Activated T-helper 1 cell treated with anti-CD3 and anti-CD28 coated beads, Interleukin-2, amount 50 U/mL, for 16 hours (primary cell): ENCODE results near the gene WBP4.
A peak's percentile ranks its signal among the peaks of the same experiment; 100 is the strongest.

ENCODE experiments used
- DNase-seq, 2 donors: peaks; one replicate each; pipeline ENCODE4 v3.0.0-alpha.2; 2020; ENCODE audit warnings: low read depth in 1 of 2, low spot score in 1 of 2

WBP4 gene

DNA sequence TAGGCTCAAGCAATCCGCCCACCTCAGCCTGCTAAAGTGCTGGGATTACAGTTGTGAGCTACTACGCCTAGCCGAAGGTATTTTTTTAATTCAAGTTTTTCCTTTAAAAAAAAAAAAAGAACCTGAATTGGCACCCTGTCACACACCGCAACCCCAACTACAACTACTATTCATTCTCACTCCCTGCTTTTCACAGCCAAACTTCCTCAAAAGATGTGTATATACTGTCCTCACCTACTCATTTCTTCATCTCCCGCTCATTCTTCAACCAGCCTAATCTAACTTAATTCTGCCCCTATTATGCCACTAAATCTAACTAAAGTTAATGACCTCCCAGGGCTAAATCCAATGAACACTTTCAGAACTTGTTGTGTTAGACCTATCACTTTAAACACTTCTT is 12.7 kb upstream of the WBP4 start:
- no peak for DNase-seq

DNA sequence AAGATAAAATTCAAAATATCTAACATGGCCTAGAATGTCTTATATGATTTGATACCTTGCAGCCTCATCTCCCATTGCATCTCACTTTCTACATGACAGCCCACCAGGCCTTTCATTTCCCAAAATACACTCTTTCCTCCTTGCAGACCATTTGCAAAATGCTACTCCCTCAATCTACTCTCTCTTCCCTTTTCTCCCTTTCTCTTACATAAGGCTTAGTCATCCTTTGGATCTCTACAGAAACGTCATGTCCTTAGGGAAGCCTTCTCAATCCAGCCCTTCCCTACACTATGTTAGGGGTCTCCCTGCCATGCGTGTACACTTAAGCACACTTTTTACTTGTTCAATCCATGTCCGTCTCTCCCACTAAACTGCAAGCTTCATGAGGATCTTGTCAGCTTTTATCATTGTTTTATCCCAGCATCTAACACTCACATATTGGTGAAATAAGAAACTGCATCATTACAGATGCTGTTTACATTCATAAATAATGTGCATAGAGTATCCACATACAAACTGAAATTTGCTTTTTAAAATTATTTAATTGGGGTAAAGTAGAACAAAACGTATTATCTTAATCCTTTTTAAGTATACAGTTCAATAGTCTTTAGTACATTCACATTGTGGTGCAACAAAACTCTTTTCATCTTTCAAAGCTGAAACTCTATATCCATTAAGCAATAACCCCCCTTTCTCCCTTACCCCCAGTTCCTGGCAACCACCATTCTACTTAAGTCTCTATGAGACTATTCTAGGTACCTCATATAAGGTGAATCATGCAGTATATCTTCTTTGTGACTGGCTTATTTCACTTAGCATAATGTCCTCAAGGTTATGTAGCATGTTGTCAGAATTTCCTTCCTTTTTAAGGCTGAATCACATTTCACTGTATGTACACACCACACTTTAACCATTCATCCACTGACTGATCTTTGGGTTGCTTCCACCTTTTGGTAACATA is 11.5 kb upstream of the WBP4 start:
- no peak for DNase-seq

DNA sequence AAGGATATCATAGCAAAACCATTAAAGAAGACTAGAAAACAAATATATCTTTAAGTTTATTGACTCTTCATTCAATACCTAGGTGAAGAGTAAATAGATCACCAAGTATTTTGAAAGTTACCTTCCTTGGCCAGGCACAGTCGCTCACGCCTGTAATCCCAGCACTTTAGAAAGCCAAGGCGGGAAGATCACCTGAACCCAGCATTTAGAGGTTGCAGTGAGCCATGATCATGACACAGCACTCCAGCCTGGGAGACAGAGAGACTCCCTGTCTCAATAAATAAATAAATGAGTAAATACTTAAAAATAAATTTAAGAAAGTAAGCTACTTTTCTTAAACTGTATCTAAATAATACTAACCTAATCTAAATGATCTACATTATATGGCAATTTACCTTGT is 8.9 kb upstream of the WBP4 start:
- no peak for DNase-seq

DNA sequence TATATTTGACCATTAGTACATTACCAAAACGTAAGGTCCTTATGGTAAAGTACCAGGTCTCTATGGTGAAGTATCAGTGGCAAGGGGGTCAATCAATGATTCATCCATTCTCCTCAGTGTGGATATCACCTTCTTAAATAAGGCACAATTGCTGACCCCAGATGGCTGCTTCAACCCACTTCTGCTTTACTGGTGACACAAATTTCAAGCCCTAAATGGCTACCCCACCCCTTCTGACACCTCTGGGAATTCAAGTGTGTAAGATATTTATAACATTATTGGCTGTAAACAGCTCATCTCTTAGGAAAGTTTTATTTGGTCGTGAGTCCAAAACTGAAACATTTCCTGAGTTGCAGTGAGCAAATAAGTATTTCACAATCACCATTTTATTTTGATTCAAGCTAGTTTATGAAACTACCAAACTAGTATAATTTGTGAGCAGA is 7.9 kb upstream of the WBP4 start:
- no peak for DNase-seq

DNA sequence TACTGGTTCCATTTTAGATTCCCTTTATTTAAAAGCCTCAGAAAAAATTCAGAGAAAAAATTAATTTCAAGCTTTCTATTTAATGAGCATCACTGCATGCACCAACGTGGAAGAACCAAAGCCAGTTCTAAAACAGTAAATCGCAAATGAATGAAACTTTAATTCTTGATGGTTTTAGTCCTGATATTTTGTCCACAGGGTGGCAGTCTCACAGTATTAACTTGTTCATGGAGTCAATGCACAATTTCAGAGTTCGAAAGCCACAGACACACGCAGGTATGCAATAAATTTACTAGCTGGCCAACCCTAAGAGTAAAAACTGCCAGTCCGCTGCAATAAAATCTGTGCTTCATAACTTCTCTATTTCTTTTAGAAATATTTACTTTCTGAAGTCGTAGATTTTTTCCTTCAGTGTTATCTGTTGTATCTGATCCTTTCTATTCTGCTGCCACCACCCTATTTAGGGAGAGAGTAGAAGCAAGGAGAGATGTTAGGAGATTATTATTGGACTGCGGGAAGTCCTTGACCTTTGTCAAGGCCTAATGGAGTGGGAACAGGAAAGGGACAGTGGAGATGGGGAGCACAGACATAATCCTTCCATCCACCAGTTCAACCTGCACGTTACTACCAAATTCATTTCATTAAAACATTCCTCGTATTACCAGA is 7.0 kb upstream of the WBP4 start:
- no peak for DNase-seq

DNA sequence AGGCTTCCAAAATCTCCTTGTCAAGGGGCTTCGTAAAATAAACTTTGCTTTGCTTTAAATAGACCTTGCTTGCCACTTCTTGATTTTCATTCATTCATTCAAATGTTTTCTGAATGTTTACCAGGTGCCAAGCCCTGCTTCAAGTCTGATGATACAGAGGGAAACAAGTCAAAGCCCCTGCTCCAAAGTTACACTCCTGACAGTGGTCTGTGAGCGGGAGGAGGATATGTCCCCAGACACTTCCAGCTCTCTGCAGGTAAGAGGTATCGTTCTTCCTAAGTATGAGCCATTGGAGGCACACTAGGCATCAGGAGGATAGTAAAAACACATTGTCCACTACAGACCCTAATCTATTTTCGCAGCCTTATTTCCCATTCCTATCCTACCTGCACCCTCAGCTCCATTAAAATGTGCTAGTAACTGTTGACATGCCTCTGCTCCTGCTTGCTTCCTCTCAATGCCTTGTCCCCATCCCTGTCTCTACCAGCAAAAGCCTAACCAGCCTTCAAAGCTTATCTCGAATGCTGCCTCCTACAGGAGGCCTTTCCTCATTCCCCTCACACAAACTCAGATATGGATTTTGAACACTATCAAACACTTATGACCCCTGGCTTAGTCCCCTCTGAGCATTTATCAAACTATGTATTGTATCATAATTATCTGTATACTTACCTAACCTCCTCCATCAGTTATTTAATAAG is 6.2 kb upstream of the WBP4 start:
- DNase-seq = no peak

DNA sequence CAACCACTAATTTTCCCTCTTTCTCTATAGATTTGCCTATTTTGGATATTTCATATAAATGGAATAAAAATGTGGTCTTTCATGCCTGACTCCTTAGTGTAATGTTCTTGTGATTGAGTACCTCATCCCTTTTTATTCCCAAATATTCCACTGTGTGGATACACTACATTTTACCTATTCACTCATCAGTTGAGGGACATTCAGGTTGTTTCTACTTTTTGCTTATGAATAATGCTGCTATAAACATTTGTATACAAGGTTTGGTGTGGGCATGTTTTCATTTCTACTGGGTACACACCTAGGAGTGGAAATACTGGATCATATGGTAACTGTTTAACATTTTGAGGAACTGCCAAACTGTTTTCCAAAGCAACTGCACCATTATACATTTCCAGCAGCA is 5.1 kb upstream of the WBP4 start:
- DNase-seq = no peak

DNA sequence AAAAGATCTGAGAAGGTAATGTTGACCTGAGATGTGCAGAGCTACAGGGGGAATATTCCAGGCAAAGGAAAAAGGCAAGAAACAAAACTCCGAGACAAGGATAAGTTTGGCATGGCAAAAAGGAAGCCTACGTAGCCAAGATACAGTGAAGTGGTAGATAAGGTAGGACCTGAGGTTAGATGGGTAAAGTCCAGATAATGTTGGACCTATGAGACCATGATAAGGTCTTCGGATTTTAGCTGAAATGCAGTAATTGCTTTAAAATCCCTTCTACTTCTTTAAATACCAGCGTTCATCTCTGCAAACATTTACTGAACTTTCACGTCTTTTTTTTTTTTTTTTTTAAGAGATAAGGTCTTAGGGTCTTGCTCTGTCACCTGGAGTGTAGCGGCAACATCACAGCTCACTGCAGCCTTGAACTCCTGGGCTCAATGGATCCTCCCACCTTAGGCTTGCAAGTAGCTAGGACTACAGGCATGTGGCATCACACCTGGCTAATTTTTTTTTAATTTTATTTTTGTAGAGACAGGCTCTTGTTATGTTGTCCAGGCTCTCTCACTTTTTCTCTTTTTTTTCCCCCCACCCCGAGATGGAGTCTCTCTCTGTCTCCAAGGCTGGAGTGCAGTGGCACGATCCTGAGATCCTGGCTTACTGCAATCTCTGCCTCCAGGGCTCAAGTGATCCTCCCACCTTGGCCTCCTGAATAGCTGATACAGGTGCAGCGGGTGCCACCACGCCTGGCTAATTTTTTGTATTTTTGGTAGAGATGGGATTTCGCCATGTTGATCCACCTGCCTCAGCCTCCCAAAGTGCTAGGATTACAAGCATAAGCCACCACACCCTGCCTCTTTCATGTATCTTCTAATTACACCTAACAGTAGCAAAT is 4.2 kb upstream of the WBP4 start:
- DNase-seq = no peak

DNA sequence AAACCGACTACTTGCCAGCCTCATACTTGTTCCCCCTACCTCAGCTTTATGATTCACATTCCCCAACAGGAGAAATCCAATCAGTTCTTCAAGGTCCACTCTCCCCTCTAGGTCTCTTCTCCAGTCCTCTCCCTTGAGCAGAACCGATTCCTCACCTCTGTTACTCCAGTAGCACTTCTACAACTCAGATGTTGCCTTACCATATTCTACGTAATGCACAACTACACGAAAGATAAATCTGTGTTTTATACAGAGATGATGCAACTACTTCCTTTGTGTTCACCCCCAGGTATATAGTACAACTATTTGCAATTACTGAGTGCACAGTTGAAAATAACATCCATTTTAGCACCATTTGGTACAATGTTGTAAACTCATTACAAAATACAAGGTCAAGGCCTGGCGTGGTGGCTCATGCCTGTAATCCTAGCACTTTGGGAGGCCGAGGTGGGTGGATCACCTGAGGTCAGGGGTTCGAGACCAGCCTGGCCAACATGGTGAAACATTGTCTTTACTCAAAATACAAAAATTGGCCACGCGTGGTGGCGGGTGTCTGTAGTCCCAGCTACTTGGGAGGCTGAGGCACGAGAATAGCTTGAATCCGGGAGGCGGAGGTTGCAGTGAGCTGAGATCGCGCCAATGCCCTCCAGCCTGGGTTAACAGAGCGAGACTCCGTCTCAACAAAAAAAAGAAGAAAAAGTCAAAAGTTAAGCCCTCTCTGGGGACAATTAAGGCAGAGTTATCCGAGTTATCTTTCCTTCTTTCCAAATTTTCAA is 2.8 kb upstream of the WBP4 start:
- DNase-seq = no peak

DNA sequence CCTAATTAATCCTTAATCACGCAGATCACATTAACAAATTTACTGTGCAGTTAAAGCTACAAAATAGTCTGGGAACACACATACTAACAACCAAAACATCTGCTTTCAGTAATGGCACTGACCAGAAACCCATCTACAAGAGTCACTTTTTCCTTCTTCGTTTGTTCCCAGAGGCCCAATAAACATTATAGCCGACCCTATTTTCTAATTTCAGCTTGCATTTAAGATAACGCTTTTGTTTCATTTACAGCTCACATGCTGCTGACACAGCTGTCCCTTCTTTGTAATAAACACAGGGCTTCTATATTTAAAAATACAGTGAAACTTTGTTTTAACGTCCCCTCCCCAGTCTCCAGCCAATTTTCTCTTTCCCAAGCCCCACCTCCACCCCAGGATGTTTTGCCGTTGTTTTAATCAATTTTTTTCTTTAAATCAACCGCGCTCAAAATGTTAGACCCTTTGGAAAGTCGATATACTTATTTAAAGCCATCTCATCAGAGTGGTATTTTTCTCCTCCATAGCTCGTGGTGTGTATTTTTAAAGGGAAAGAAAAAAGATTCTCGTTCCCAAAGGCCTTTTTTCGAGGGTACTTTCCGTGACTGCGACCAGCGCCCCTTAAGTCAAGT is 1.7 kb upstream of the WBP4 start:
- DNase-seq = no peak

DNA sequence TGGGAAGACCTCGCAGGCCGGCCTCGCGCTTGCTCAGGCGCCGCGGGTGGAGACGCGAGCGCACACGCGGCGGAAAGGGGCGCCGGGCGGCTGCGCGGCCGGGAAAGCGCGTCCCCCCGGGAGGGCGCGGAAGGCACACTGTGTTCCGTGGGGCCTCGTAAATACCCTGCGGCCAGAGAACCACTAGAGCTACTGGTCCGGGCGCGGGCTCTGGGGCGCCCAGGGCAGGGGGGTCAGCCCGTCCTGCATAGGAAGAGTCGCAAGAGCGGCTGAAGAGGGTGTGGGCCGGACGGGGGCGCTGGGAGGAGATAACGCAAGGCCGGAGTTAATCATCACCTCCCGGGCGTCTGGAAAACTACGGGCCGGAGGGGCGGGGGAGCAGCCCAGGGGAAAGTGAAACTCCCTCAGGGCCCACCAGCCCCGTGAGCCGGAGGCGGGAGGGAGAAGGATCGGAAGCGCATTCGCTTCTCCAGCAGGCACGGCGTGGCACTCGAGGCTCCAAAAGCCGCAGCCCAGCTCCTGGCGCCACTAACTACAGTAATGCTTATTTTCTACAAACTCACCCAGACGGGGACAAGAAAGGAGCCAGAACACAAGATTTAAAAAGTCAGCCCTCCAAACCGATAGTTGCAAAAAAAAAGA is 1.1 kb upstream of the WBP4 start:
- DNase-seq = peak; percentile 26 to 59

DNA sequence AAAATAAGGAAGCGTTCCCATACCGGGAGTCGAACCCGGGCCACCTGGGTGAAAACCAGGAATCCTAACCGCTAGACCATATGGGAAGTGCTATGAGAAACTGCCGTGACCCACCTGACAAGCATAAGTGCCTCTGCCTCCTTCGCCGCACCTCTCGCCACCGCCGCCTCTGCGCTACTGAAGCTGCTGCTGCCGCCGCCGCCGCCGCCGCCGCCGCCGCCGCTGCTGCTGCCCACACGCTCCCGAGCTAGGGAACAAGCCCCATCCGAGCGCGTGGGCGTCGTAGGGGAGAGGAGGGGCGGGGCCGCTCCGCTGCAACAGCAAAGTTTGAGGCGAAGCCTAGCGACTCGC is 610 bp upstream of the WBP4 start:
- DNase-seq = peak; percentile 60 to 80

DNA sequence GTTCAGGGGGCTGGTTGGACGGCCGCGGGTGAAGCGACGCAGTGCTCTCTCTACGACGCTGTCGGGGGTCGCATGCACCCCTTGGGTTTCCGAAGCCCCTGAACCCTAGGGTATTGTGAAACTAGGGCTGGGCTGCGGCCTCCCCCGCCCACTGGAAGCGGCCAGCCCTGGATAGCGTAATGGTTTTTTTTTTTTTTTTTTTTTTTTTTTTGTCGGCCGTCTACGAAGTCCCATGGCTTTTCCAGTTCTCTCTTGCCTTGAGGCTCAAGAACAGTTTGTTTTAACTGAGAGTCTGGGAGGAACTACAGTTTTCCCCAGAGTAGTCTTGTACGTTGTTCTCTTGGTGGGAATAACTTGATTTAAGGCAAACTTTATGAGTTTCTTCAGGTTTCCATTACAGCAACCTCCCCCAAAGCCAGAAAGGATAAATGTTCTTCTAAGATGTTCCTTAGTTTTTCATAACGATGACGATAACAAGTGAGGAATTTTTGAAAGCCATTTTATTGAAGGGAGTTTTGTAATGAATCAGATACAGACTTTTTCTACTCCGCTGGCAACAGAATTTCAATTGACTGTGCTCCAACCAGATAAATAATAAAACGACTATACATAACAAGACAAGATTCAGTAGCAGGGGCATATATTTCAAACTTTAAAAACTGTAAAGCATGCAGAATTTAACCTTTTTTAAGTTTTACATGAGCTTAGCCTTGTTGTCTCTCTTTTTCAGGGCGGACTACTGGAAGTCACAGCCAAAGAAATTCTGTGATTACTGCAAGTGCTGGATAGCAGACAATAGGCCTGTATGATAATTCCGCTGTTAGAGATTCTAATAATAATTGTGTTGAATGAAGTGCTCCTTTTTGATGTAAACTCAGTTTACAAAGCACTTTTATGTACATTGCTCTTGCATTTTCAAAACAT is 867 bp downstream of the WBP4 start:
- DNase-seq = no peak

DNA sequence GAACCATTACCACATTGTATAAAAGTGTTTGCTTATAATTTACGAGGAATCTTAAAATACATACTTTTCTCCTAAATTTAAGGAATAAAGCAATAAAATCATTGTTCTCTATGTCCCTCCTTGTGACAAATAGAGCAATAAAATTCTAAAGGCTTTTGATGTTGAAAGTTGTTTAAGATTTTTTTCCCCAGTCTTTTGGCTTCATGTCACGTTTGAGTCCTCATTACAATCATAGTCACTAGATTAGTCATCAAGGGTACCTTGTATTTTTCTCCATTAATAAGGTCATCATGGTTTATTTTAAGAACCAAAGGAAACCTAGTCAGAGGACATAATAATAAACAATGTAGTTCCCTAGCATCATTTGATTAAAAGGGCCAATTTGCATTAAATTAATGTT is 3.2 kb downstream of the WBP4 start:
- no peak for DNase-seq

DNA sequence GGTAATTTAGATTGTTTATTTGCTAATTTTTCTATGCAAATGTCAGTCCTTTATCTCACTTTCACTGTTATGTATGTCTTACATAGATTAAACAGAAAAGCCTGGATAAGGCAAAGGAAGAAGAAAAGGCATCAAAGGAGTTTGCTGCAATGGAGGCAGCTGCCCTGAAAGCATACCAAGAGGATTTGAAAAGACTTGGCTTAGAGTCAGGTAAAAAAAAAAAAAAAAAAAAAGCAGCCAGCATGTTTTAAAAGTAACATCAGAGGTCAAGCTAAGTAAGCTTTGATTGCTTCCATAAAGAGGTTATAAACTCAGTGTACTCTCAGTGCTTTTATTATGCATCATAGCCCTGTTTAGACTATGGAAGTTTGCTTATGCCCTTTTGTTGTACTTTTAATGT is 3.8 kb downstream of the WBP4 start:
- DNase-seq = no peak

DNA sequence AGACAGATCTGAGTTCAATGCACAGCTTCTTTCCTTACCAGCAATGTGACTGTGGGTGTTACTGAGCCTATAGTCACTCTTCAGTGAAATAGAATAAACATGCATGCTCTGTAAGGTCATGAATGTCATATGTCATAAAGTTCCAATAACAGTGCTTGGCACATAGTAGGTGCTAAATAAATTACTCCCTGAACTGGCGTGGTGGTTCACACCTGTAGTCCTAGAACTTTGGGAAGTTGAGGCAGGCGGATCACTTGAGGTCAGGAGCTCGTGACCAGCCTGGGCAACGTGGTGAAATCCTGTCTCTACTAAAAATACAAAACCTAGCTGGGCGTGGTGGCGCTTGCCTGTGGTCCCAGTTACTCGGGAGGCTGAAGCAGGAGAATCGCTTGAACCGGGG is 13.2 kb downstream of the WBP4 start:
- DNase-seq = no peak

DNA sequence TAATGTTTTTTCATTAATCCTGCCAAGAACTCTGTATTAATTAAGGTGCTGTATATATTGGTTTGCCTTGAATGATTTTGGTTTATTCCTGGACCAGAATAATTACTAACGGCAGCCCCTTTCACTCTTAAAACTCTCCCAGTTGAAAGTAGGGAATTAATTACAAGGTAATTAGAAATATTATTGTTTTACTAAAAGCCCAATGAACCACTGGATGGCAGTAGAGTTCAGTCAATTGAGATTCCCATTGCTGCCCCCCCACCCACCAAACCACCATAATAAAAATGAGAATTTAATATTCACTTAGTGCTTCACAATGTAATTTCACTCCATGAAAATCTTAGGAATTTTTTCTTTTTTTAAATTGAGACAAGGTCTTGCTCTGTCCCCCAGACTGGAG is 13.7 kb downstream of the WBP4 start:
- no peak for DNase-seq

DNA sequence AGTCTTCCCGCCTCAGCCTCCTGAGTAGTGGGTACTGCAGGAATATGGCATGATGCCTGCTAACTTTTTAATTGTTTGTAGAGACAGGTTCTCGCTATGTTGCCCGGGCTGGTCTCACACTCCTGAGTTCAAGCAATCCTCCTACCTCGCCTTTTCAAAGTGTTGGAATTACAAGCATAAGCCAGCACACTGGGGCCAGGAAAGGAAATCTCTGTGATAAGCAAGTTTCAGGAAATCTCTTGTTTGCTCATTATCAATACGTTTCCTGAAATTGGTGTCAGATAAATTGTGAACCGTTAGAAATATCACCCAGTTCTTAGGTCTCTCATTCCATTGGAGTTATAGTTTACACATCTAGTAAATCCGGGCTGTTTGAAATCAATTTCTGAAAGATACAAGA is 14.2 kb downstream of the WBP4 start:
- no peak for DNase-seq
